H1 (cell line): ENCODE measurements around the gene DHRS12. TPM values are rescaled to one million over a fixed set of nuclear protein-coding genes. Genes with fewer than 3 reads are reported as not detected.

Source experiments
- CTCF ChIA-PET: fragments of 300-600 bp; sonication (Branson Sonifier 250); formaldehyde crosslinking; loops from one replicate; lab custom pipeline; 2021; ENCODE audit not compliant: partially characterized antibody; lab: Charles Lee
- POLR2A ChIA-PET: fragments of 300-600 bp; sonication (Branson Sonifier 250); formaldehyde crosslinking; loops from one replicate; lab custom pipeline; 2021; ENCODE audit warnings: inconsistent platforms; ENCODE audit not compliant: partially characterized antibody; lab: Charles Lee
- DNase-seq, 2 experiments: peaks; one replicate each; pipeline versions ENCODE4 v3.0.0 to v3.0.0-alpha.2; 2010 to 2022; ENCODE audit warnings: low spot score in 2 of 2, low read depth in 1 of 2, mixed read lengths in 1 of 2
- FAIRE-seq: peaks from 2 replicates; lab custom pipeline; 2011; peaks lifted over from hg19 to GRCh38; lab: Jason Lieb, UNC
- H2AFZ ChIP-seq: 2 replicates; pipeline ENCODE4 v1.8.1; 2012; ENCODE audit warnings: low read length, inconsistent platforms
- H2AK5ac ChIP-seq: 2 replicates; pipeline ENCODE4 v1.6.1; 2013; ENCODE audit warnings: low read depth, low read length
- H2BK120ac ChIP-seq: replicated peaks from 2 replicates; pipeline ENCODE3; 2013; ENCODE audit warnings: low read depth, low read length, inconsistent platforms
- H2BK12ac ChIP-seq: 2 replicates; pipeline ENCODE4 v1.6.1; 2013; ENCODE audit warnings: low read depth, low read length
- H2BK15ac ChIP-seq: 2 replicates; pipeline ENCODE4 v1.6.1; 2013; ENCODE audit warnings: low read length
- H2BK20ac ChIP-seq: 2 replicates; pipeline ENCODE4 v1.6.1; 2013; ENCODE audit warnings: low read length
- H2BK5ac ChIP-seq: 2 replicates; pipeline ENCODE4 v1.6.1; 2013; ENCODE audit warnings: low read depth, low read length
- H3K14ac ChIP-seq: 2 replicates; pipeline ENCODE4 v1.6.1; 2013; ENCODE audit warnings: inconsistent platforms; ENCODE audit not compliant: insufficient read length
- H3K18ac ChIP-seq: 2 replicates; pipeline ENCODE4 v1.6.1; 2013; ENCODE audit warnings: low read length; ENCODE audit errors: extremely low read depth
- H3K23ac ChIP-seq: 2 replicates; pipeline ENCODE4 v1.6.1; 2013; ENCODE audit warnings: inconsistent platforms; ENCODE audit not compliant: insufficient read length
- H3K23me2 ChIP-seq: 2 replicates; pipeline ENCODE4 v1.6.1; 2013; ENCODE audit warnings: low read depth, low read length
- H3K27ac ChIP-seq: 2 replicates; pipeline ENCODE4 v1.6.1; 2011; ENCODE audit warnings: low read depth, low read length, inconsistent platforms
- H3K27me3 ChIP-seq, 4 experiments: replicated peaks in 1 of 4; 1 replicate in 1 of 4; 2 replicates in 3 of 4; pipeline versions ENCODE4 v1.6.1 to v1.8.1; 2011 to 2013; ENCODE audit warnings: low read length in 3 of 4, mild to moderate bottlenecking in 3 of 4, inconsistent platforms in 2 of 4, mixed read lengths in 2 of 4, moderate library complexity in 1 of 4; ENCODE audit not compliant: control insufficient read depth in 3 of 4, insufficient read depth in 3 of 4; ENCODE audit errors: extremely low read depth in 1 of 4
- H3K36me3 ChIP-seq, 4 experiments: 2 replicates each; pipeline versions ENCODE4 v1.6.1 to v1.8.1; 2011 to 2013; ENCODE audit warnings: mild to moderate bottlenecking in 4 of 4, low read length in 3 of 4, moderate library complexity in 2 of 4, control low read depth in 1 of 4, inconsistent platforms in 1 of 4; ENCODE audit not compliant: insufficient read depth in 4 of 4, control insufficient read depth in 2 of 4
- H3K4ac ChIP-seq: replicated peaks from 2 replicates; pipeline ENCODE3; 2013; ENCODE audit warnings: low read length, low read depth, mixed read lengths, inconsistent platforms; ENCODE audit not compliant: insufficient read length
- H3K4me1 ChIP-seq, 4 experiments: replicated peaks in 1 of 4; 1 replicate in 1 of 4; 2 replicates in 3 of 4; pipeline versions ENCODE4 v1.6.1 to v1.8.1; 2011 to 2013; ENCODE audit warnings: low read length in 3 of 4, inconsistent platforms in 2 of 4, mixed read lengths in 1 of 4; ENCODE audit not compliant: insufficient read depth in 4 of 4, control insufficient read depth in 3 of 4
- H3K4me2 ChIP-seq, 2 experiments: 2 replicates each; pipeline versions ENCODE4 v1.6.1 to v1.8.1; 2011 to 2013; ENCODE audit warnings: low read depth in 2 of 2, low read length in 2 of 2, control low read depth in 1 of 2, inconsistent platforms in 1 of 2, mild to moderate bottlenecking in 1 of 2; ENCODE audit not compliant: insufficient read depth in 1 of 2
- H3K4me3 ChIP-seq, 4 experiments: fragments of 200-600, 300-600 bp in 1 of 4; sonication (generic), shearing (Covaris generic), sonication (Bioruptor Twin) in 1 of 4; 2 replicates each; pipeline versions ENCODE4 v1.5.1 to v1.8.1; 2011 to 2016; ENCODE audit warnings: low read length in 4 of 4, low read depth in 3 of 4, control low read depth in 2 of 4, inconsistent platforms in 2 of 4, mild to moderate bottlenecking in 2 of 4, mixed read lengths in 1 of 4, moderate library complexity in 1 of 4; ENCODE audit not compliant: insufficient read depth in 2 of 4; ENCODE audit errors: extremely low read depth in 1 of 4
- H3K56ac ChIP-seq: replicated peaks from 2 replicates; pipeline ENCODE3; 2013; ENCODE audit warnings: low read depth, mild to moderate bottlenecking, mixed read lengths, low read length, inconsistent platforms; ENCODE audit not compliant: insufficient read length
- H3K79me1 ChIP-seq: 2 replicates; pipeline ENCODE4 v1.6.1; 2013; ENCODE audit warnings: low read depth, low read length, control low read depth
- H3K79me2 ChIP-seq, 2 experiments: 2 replicates each; pipeline versions ENCODE4 v1.6.1 to v1.8.1; 2012 to 2013; ENCODE audit warnings: low read length in 2 of 2, mild to moderate bottlenecking in 2 of 2, inconsistent platforms in 1 of 2; ENCODE audit not compliant: insufficient read depth in 2 of 2, control insufficient read depth in 1 of 2
- H3K9ac ChIP-seq, 4 experiments: replicated peaks in 1 of 4; 1 replicate in 1 of 4; 2 replicates in 3 of 4; pipeline versions ENCODE4 v1.6.1 to v1.8.1; 2011 to 2013; ENCODE audit warnings: low read depth in 3 of 4, low read length in 3 of 4, control low read depth in 2 of 4, mild to moderate bottlenecking in 2 of 4, moderate library complexity in 2 of 4, inconsistent platforms in 1 of 4; ENCODE audit errors: extremely low read depth in 1 of 4
- H3K9me3 ChIP-seq, 2 experiments: 2 replicates each; pipeline versions ENCODE4 v1.6.1 to v1.8.1; 2012 to 2013; ENCODE audit warnings: mild to moderate bottlenecking in 2 of 2, moderate library complexity in 2 of 2, control low read depth in 1 of 2, inconsistent platforms in 1 of 2, low read depth in 1 of 2, low read length in 1 of 2, mixed read lengths in 1 of 2; ENCODE audit not compliant: insufficient read depth in 2 of 2
- H4K20me1 ChIP-seq, 2 experiments: replicated peaks in 1 of 2; 2 replicates each; pipeline versions ENCODE3 to v1.8.1; 2011 to 2013; ENCODE audit warnings: inconsistent platforms in 2 of 2, low read length in 2 of 2, mild to moderate bottlenecking in 1 of 2; ENCODE audit not compliant: insufficient read depth in 2 of 2, control insufficient read depth in 1 of 2
- H4K5ac ChIP-seq: 2 replicates; pipeline ENCODE4 v1.6.1; 2013; ENCODE audit warnings: low read length, low read depth, mixed read lengths, inconsistent platforms; ENCODE audit not compliant: insufficient read length
- H4K8ac ChIP-seq: 2 replicates; pipeline ENCODE4 v1.8.0; 2013; ENCODE audit warnings: mild to moderate bottlenecking, moderate library complexity, low read length, inconsistent platforms; ENCODE audit not compliant: insufficient read depth; ENCODE audit errors: extremely low read depth
- H4K91ac ChIP-seq: replicated peaks from 2 replicates; pipeline ENCODE3; 2013; ENCODE audit warnings: low read length, mixed read lengths, inconsistent platforms; ENCODE audit not compliant: insufficient read length
- HDAC2 ChIP-seq, 2 experiments: fragments of 300-600 bp in 1 of 2; sonication (generic) in 1 of 2; IDR thresholded peaks; 2 replicates each; pipeline ENCODE4 v1.6.1; 2011 to 2012; ENCODE audit warnings: low read depth in 2 of 2, low read length in 2 of 2, mild to moderate bottlenecking in 2 of 2, moderate library complexity in 2 of 2, borderline replicate concordance in 1 of 2, inconsistent platforms in 1 of 2
- HDAC6 ChIP-seq: IDR thresholded peaks from one replicate; pipeline ENCODE4 v1.7.1; 2012; ENCODE audit warnings: low read depth, mild to moderate bottlenecking, inconsistent platforms, low read length, moderate library complexity
- JUN ChIP-seq: IDR thresholded peaks from 2 replicates; pipeline ENCODE4 v1.6.1; 2011; ENCODE audit warnings: low read depth, mild to moderate bottlenecking, improper control_type of control experiment, low read length
- KDM1A ChIP-seq: fragments of 200-600, 300-600 bp; sonication (generic); IDR thresholded peaks from 2 replicates; pipeline ENCODE4 v1.7.1; 2016; ENCODE audit warnings: mild to moderate bottlenecking, low read length, borderline replicate concordance
- MAFK ChIP-seq: IDR thresholded peaks from 2 replicates; pipeline ENCODE4 v1.6.1; 2012; ENCODE audit warnings: low read depth, mild to moderate bottlenecking, improper control_type of control experiment, low read length
- NANOG ChIP-seq: IDR thresholded peaks from 2 replicates; pipeline ENCODE4 v1.6.1; 2011; ENCODE audit warnings: low read length, low read depth, mild to moderate bottlenecking, inconsistent platforms; ENCODE audit not compliant: insufficient read depth, poor library complexity, severe bottlenecking
- RBBP5 ChIP-seq: IDR thresholded peaks from 2 replicates; pipeline ENCODE4 v1.7.1; 2012; ENCODE audit warnings: low read depth, mild to moderate bottlenecking, inconsistent platforms, low read length, moderate library complexity, borderline replicate concordance
- SIN3A ChIP-seq, 2 experiments: IDR thresholded peaks in 1 of 2; conservative IDR thresholded peaks in 1 of 2; 2 replicates each; pipeline ENCODE4 v1.6.1; 2011 to 2012; ENCODE audit warnings: low read length in 2 of 2, improper control_type of control experiment in 1 of 2, low read depth in 1 of 2, mild to moderate bottlenecking in 1 of 2
- SP1 ChIP-seq: IDR thresholded peaks from 2 replicates; pipeline ENCODE4 v1.6.1; 2011; ENCODE audit warnings: low read depth, low read length
- SP4 ChIP-seq: IDR thresholded peaks from 2 replicates; pipeline ENCODE4 v1.6.1; 2012; ENCODE audit warnings: low read length, inconsistent platforms
- SRF ChIP-seq: IDR thresholded peaks from 2 replicates; pipeline ENCODE4 v1.6.1; 2011; ENCODE audit warnings: mild to moderate bottlenecking, low read depth, low read length, moderate library complexity
- TAF1 ChIP-seq: IDR thresholded peaks from 2 replicates; pipeline ENCODE4 v1.6.1; 2011; ENCODE audit warnings: mild to moderate bottlenecking, low read depth, low read length
- TBP ChIP-seq: IDR thresholded peaks from 2 replicates; pipeline ENCODE4 v1.6.1; 2011; ENCODE audit warnings: low read depth, low read length, improper control_type of control experiment
- TEAD4 ChIP-seq: IDR thresholded peaks from 2 replicates; pipeline ENCODE4 v1.6.1; 2012; ENCODE audit warnings: low read depth, low read length, inconsistent platforms, mixed read lengths
- ZNF274 ChIP-seq: IDR thresholded peaks from 2 replicates; pipeline ENCODE4 v1.7.0; 2012; ENCODE audit warnings: low read length, borderline replicate concordance; ENCODE audit errors: extremely low read depth
- WGBS, 2 experiments: shearing (Covaris generic) in 1 of 2; methylation state at CpG; one replicate each; pipeline versions ENCODE4 v1.1.6 to v1.1.7; 2013 to 2015; ENCODE audit warnings: low lambda C conversion rate in 2 of 2, mixed read lengths in 2 of 2, inconsistent platforms in 1 of 2, low coverage in 1 of 2, missing lambda C conversion rate in 1 of 2; ENCODE audit not compliant: insufficient replicate concordance in 2 of 2, insufficient coverage in 1 of 2, insufficient read length in 1 of 2; ENCODE audit errors: extremely low coverage in 1 of 2, missing lambda C conversion rate in 1 of 2; 5-methylcytosine and 5-hydroxymethylcytosine counted together
- polyA plus RNA-seq, 7 experiments: library from polyadenylated mRNA; depleted of rRNA in 3 of 7; stranded (reverse) in 5 of 7; unstranded in 2 of 7; fragments of >200 nt in 5 of 7; fragments of 200-250 nt in 2 of 7; gene quantifications; 1 replicate in 5 of 7; 2 replicates in 1 of 7; 4 replicates in 1 of 7; pipeline versions ENCODE4 v1.2.1 to v1.2.3, GENCODE V29; 2011 to 2013; ENCODE audit warnings: missing spikeins in 2 of 7, mixed read lengths in 2 of 7
- total RNA-seq: library from RNA; stranded (reverse); fragmentation: NEBNext Ultra II Directional; extraction: Animal tissue kit (Norgen Biotek cat#: 25700); gene quantifications from 2 replicates; pipeline ENCODE4 v1.2.1, GENCODE V29; 2021

DHRS12 gene
- total and polyA plus RNA-seq, 2 of the 8 experiments (the other 6 are each of a cell fraction or from before 2014, with no cell fraction given): 8.7 TPM

DNA sequence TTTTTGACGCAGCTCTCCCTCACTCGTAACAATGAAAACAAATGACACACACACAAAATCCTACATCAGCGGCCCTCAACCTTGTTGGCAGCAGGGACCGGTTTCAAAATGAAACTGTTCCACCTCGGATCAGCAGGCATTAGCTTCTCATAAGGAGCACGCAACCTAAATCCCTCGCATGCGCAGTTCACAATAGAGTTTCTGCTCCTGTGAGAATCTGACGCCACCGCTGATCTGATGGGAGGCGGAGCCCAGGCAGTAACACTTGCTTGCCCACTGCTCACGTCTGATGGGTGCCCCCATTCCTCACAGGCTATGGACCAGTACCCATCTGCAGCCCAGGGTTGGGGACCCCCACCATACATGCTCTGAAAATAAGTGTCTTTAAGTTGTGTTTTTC, 43.4 kb downstream of the DHRS12 start:
- Histone ChIP-seq H2BK15ac (no peak overlapping the region), H3K18ac (no peak overlapping the region), H3K4me3 (no peak overlapping the region), H2BK20ac (no peak overlapping the region), H3K23me2 (no peaks in the 10 kb centered on the region), H3K23ac (no peak overlapping the region), H2BK120ac (no peak overlapping the region), H3K9ac (no peak overlapping the region), H4K20me1 (no peaks in the 10 kb centered on the region), H2AK5ac (no peak overlapping the region), H4K5ac (no peak overlapping the region), H3K79me1 (no peaks in the 10 kb centered on the region; the same call in 1 of the 2 replicates), H3K14ac (no peak overlapping the region), H2AFZ (no peak overlapping the region), H2BK12ac (no peak overlapping the region), H4K8ac (no peak overlapping the region), H3K4me1 (no peaks in the 10 kb centered on the region; a peak in 1 of 7 replicates), H3K9me3 (no peaks in the 10 kb centered on the region), H3K4me2 (no peak overlapping the region), H3K56ac (no peak overlapping the region), H3K27ac (no peak overlapping the region), H4K91ac (no peak overlapping the region), H3K79me2 (no peaks in the 10 kb centered on the region), H3K4ac (no peak overlapping the region), H3K36me3 (peaks cover 4 to 44% (median 17%) of the 10 kb centered on the region in 4 experiments; a peak in 6 of 8 replicates), H3K27me3 (no peaks in the 10 kb centered on the region), H2BK5ac (no peak overlapping the region)
- POLR2A ChIA-PET: interaction anchor here (1.6 kb wide), 1 partner anchor 308 kb away, joined by 6 read pairs; the partner anchor contains the start of gene INTS6
- CTCF ChIA-PET: interaction anchor here (0.8 to 4.9 kb wide), 6 partner anchors 8 to 327 kb away, joined by 3 to 38 read pairs (median 4); no protein-coding TSS in a partner anchor
- FAIRE-seq (no peak), DNase-seq (no peak)
- 96% methylated on average over 12 of the region's 12 CpGs; no CpG with 5 or more reads in 1 of the 2 experiments for WGBS, 2 experiments
- TF ChIP-seq SP1: no peak
- TF ChIP-seq HDAC6: no peak
- TF ChIP-seq JUN: no peak
- TF ChIP-seq ZNF274: no peak
- TF ChIP-seq TBP: no peak
- TF ChIP-seq MAFK: no peak
- no peak for TF ChIP-seq KDM1A
- no peak for TF ChIP-seq SP4
- TF ChIP-seq NANOG: no peak
- TF ChIP-seq HDAC2 (IDR thresholded peaks at IDR 0.05; ENCODE audit: borderline replicate concordance in 1 of 2, low read depth in 2 of 2, low read length in 2 of 2): no peak
- TF ChIP-seq RBBP5: no peak
- no peak for TF ChIP-seq SIN3A (conservative IDR thresholded peaks at IDR 0.05 in 1 of 2, IDR thresholded peaks at IDR 0.05 in 1 of 2; ENCODE audit: low read depth in 1 of 2, low read length in 2 of 2)
- no peak for TF ChIP-seq TAF1
- no peak for TF ChIP-seq TEAD4
- TF ChIP-seq SRF: no peak
